ENCODE measurements around the gene GRK3.

Gene GRK3

DNA sequence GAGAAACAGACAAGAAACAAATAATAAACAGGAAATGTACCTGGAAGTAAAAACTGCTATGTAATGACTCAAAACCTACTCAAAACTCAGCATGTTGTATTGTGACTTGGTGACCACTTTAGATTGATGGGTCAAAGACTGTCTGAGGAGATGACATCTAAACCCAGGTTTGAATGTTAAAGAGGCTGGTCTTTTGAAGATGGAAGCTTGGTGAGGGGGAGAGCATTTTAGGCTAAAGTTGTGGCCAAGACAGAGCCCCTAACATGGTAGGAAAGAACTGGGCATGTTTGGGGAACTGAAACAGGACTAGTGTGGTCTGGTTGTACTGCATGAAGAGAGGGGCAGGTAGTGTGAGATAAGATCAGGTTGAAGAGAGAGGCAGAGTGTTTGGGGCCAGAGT, 92.2 kb downstream of the GRK3 start:
- TF ChIP-seq GATA3 (IDR thresholded peaks at IDR 0.05; ENCODE audit: low read depth, low read length): no peak
- no peak for TF ChIP-seq GATA2 (IDR thresholded peaks at IDR 0.05; ENCODE audit: low read depth, low read length)

DNA sequence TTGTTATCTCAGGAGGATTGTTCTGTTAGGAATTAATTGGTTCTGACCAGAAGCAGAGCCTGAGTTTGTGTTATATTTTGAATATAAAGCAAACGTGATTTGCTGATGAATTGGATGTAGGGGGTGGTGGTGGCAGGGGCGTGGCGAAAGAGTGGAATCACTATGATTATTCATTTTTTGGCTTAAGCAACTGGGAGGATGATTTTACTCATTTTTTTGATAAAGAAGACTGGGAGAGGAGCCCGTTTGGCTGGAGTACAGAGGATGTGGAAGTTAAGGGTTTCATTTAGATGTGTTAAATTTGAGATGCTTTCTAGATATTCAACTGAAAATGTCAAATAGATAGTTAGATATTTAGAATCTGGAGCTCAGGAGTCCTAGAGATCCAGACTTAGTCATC, 94.2 kb downstream of the GRK3 start:
- TF ChIP-seq GATA2 (IDR thresholded peaks at IDR 0.05; ENCODE audit: low read depth, low read length) (no peak), GATA3 (IDR thresholded peaks at IDR 0.05; ENCODE audit: low read depth, low read length) (no peak)

DNA sequence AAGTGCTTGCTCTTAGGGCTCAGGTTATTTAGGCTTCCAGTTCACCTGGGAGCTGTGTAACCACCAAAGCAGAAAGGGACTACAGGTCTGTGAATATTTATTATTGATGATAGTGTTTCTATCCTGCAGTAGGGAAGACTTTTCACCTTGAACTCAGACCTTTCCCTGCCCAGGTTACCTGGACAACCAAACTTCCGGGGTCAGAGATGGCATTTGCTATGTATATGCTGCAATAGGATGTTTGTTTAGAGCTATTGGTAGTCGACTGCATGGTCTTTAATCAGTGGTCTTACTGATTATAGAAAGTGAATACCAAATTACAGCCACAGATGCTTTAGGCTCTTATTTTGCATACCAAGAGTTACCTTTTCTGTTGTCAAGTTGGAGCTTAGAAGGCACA, 94.9 kb downstream of the GRK3 start:
- TF ChIP-seq GATA3 (IDR thresholded peaks at IDR 0.05; ENCODE audit: low read depth, low read length) (no peak), GATA2 (IDR thresholded peaks at IDR 0.05; ENCODE audit: low read depth, low read length) (no peak)

DNA sequence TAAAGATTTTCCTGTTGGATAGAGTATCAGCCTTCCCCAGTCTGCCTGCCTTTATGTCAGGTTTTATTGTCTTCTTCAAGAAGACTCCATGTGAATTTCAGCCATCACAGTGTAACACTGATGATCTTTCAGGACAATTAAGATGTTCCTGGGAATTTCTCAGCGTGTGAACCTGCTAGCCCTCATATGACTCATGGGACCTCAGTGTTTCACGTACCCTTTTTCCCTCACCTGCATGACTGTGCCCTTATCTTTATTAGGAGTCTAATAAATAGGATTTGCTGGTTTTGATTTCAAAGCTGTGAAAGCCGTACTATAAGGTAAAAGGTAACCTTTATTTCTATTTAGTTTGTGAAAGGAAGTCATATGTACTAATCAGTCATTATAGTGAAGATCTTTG, 95.9 kb downstream of the GRK3 start:
- TF ChIP-seq GATA3 (IDR thresholded peaks at IDR 0.05; ENCODE audit: low read depth, low read length) (no peak), GATA2 (IDR thresholded peaks at IDR 0.05; ENCODE audit: low read depth, low read length) (no peak)

DNA sequence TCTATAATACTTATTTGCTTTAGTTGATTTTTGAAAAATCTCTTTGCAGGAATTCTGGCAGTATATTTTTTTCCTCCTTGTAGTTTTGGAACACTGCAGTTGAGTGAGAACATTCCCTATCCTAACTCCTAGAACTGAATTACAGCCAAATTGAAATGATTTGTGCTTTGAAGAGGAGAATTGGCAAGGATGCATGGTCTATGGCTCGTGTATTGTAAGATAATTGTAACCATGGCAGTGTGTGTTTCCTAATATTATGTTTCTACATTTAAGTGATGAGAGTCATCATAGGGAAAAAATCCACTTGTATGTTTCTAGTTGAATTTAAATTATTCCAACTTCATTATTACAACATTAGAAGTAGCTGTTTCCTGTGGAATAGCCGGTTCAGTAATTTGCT, 96.6 kb downstream of the GRK3 start:
- TF ChIP-seq GATA2 (IDR thresholded peaks at IDR 0.05; ENCODE audit: low read depth, low read length) (no peak), GATA3 (IDR thresholded peaks at IDR 0.05; ENCODE audit: low read depth, low read length) (no peak)

DNA sequence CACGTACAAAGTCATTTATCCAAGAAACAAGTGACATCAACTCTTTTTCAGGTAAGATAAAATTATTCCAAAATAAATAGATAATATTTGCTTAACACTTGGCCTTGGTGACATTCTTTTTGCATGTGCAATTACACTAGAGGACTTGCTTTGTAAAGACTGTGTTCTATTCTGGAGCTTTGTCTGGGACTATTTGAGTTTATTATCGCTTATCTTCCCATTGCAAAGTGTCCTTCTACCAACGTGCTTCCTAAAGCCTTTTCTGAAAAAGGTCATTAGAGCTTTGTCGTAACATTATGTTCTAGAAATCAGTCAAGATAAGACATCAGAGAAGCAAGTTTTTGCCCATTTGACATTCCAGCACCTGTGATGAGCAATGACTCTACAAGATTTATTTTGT, 99.2 kb downstream of the GRK3 start:
- TF ChIP-seq GATA3 (IDR thresholded peaks at IDR 0.05; ENCODE audit: low read depth, low read length): no peak
- TF ChIP-seq GATA2 (IDR thresholded peaks at IDR 0.05; ENCODE audit: low read depth, low read length): no peak

DNA sequence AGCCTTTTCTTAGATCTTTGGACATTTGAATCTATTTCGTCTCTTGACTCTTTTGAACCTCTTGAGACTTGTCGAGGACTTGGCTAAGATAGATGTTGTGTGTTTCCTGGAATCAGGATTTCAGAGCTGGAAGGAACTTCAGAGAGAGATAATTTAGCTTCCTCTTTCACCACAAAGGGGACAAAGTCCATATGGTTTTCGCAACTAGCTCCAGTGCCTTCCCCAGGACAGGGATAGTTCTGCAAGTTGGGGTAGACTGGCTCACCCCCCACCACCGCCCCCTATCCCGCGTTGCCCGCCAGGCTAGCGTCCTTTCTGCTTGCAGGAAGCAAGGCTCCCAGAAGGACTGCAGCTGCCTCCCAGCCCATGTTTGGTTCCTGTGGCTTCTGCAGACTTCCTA, 101.8 kb downstream of the GRK3 start:
- TF ChIP-seq GATA2 (IDR thresholded peaks at IDR 0.05; ENCODE audit: low read depth, low read length) (no peak), GATA3 (IDR thresholded peaks at IDR 0.05; ENCODE audit: low read depth, low read length) (no peak)

DNA sequence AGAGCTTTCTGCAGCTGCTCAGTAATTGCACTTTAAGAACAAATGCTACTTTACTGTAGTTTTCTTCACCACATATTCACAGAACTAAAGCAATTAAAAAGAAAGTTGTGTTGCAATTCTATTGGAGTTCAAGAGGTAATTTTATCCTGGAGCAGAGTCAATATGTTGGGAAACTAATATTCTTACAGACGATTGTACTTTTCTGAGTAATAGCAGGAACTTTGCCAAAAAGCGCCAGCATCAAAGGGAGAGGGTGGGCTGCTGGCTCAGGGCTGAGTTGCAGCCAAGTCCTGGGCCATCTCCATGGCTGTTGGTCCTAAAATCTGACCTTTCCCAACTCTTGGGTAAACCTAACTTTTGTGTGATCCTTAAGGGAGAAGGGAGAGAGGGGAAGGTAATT, 104.0 kb downstream of the GRK3 start:
- TF ChIP-seq GATA2 (IDR thresholded peaks at IDR 0.05; ENCODE audit: low read depth, low read length): no peak
- no peak for TF ChIP-seq GATA3 (IDR thresholded peaks at IDR 0.05; ENCODE audit: low read depth, low read length)

DNA sequence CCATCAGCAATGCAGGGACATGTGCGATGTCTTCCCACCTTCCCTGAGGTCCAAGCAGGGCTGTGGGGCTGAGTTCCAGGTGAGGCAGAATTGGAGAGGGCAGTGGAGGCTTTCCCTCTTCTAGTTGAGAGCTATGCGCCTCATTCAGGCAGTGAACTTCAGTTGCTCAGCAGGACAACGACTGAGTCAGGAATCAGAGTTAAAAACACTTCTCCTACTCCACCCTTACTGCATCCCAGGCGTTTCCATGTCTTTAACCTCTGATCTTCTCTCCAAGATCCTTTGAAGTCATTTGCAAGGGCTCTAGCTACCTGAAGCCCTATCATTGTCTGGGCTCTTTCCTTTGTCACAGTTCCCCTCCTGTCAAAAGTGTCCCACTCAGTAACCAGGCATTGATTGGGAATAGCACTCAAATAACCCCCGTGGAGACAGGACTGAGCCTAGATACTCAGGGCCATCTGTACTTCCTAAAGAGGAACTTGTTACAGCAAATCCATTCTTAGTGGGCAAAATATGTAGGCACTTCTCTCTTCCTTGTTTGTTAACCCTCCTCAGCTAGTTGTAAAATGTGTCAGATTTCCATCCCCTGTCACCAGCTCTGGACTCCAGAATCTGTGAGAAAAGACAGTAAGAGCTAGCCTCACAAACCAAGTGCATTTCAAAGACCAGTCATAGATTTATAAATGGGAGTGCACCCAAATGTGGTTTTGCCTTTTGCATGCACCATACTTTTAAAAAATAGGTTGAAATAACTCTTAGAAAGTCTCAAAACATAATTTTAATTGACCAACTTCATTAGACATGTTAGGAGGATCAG, 105.0 kb downstream of the GRK3 start:
- no peak for TF ChIP-seq GATA3 (IDR thresholded peaks at IDR 0.05; ENCODE audit: low read depth, low read length)
- TF ChIP-seq GATA2 (IDR thresholded peaks at IDR 0.05; ENCODE audit: low read depth, low read length): no peak

DNA sequence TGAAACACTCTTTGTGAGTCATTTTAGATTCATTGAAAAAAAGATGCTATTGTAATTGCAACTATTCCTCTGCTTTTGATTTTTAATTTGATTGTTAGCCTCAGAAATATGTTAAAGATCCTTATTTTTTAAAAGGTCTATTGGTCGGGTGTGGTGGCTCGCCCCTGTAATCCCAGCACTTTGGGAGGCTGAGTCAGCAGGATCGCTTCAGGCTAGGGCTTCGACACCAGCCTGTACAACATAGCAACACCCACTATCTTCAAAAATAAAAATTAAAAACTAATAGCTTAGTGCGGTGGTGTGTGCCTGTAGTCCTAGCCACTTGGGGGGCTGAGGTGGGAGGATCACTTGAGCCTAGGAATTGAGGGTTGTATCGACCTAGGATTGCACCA, 105.6 kb downstream of the GRK3 start:
- TF ChIP-seq GATA3 (IDR thresholded peaks at IDR 0.05; ENCODE audit: low read depth, low read length) (no peak), GATA2 (IDR thresholded peaks at IDR 0.05; ENCODE audit: low read depth, low read length) (no peak)

DNA sequence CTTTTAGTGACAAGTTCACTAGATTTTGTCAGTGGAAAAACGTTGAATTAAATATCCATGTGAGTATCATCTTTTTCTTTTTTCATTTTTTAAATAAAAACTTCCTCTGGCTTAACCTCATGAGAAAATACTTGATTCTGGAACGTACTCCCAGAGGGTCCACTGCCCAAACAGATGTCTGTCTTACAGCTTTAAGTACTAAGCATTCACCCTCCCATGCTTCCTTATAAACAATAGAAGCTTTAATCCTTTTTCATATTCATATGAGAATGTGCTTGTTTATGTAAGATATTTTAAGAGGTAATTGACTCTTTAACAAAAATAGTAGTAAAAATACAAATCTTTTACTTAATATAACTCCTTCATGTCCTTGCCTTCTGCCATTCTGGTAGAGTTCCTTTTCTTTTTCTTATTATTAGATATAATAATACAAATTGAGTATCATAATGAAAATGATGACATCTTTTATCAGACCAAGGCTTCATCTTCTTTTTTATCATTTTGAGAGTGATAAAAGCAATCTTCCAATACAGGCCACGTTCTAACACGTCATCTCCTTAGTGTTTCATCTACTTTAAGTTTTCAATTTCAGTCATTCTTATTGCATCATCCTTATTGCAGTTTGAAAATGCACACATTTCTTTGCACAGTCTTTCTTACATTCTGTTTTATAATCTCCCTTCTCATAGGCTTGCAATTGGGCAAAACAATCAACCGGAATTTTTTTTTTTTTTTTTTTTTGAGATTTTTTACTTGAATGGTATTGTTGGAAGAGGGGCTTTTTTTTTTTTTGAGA, 108.0 kb downstream of the GRK3 start:
- TF ChIP-seq GATA3 (IDR thresholded peaks at IDR 0.05; ENCODE audit: low read depth, low read length) (no peak), GATA2 (IDR thresholded peaks at IDR 0.05; ENCODE audit: low read depth, low read length) (no peak)

DNA sequence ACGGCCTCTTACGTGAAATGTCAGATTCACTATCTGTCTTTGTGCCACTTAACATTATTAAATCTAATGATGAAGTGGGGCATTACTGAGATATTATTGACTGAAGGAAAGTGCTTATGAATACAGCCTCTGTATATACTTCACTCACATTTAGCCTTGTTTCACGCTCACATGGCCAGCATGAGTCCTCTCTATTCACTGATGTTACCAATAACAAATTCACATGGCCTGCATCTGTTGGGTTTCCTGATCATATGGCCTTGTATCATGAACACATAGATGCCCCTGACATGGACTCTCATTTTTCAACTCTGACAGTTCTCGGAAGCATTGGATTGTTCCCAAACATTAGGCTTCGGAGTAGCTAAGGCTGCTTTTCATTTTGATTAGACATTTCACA, 109.2 kb downstream of the GRK3 start:
- TF ChIP-seq GATA2 (IDR thresholded peaks at IDR 0.05; ENCODE audit: low read depth, low read length): no peak
- no peak for TF ChIP-seq GATA3 (IDR thresholded peaks at IDR 0.05; ENCODE audit: low read depth, low read length)

DNA sequence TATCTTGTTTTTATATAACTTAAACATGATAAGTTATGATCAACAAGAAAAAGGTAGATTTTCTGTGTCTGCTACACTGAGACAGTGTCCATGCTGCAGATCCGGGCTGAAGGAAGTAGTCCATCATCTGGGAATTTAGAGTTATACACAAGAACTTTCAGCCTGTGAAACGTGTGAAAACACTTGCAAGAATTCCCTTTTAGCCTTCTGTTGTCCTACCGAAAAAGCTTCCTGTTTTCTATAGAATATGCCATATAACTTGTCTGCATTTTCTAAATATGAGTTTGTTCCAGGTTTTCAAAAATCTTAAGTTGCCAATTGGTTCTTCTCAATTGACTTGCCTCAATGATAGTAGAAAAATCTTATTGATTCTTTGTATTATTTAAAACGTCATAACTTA, 113.2 kb downstream of the GRK3 start:
- TF ChIP-seq GATA3 (IDR thresholded peaks at IDR 0.05; ENCODE audit: low read depth, low read length) (no peak), GATA2 (IDR thresholded peaks at IDR 0.05; ENCODE audit: low read depth, low read length) (no peak)

DNA sequence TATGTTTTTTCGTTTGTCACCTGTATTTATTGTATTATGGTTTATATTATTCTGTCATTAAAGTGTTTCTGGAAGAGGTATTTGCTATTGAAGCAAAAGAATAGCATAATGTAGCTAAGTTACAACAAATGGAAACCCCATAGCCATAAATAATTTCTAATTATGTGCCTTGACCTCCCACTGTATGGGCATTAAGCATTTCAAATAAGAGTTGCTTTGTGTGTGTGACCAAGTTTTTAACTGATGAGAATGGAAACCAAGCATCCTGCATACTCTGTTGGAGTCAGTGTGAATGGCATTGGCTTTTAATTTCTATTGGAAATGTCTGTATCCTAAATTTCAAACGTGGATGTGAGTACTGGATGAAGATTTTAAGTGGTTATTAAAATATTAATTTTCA, 115.6 kb downstream of the GRK3 start:
- TF ChIP-seq GATA2 (IDR thresholded peaks at IDR 0.05; ENCODE audit: low read depth, low read length) (no peak), GATA3 (IDR thresholded peaks at IDR 0.05; ENCODE audit: low read depth, low read length) (no peak)

DNA sequence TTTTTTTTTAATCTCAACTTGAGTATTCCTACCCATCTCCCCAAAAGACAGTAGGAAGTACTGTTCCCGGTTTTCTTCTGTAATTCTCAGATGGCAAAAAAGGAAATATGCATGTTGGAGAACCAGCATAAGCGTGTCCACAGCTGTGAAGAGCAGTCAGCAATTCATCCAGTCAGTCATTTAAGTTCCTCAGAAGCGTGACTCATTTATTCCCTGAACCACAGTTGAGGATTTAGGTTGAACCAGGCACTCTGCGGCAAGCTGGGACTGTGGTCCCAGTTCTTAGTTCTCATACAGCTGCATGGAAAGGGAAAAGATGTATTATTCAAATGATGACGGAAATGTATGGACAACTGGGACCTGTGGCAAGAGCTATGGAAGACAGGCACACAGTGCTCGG, 116.5 kb downstream of the GRK3 start:
- TF ChIP-seq GATA3 (IDR thresholded peaks at IDR 0.05; ENCODE audit: low read depth, low read length): no peak
- TF ChIP-seq GATA2 (IDR thresholded peaks at IDR 0.05; ENCODE audit: low read depth, low read length): no peak

Measured in SH-SY5Y (cell line).